Stimulated activated CD8-positive, alpha-beta memory T cell treated with anti-CD3 and anti-CD28 coated beads, Interleukin-7, amount 100 ng/mL, for 1 hour (primary cell): Measurements from ENCODE around the gene BRD3OS.

Source experiments
- DNase-seq, 2 donors: peaks; one replicate each; pipeline ENCODE4 v3.0.0-alpha.2; 2020; ENCODE audit warnings: low read depth in 2 of 2

BRD3OS gene

GRCh38 chr9:134034215-134035040 lies 9.1 kb downstream of the BRD3OS start:
- no peak for DNase-seq

DNA sequence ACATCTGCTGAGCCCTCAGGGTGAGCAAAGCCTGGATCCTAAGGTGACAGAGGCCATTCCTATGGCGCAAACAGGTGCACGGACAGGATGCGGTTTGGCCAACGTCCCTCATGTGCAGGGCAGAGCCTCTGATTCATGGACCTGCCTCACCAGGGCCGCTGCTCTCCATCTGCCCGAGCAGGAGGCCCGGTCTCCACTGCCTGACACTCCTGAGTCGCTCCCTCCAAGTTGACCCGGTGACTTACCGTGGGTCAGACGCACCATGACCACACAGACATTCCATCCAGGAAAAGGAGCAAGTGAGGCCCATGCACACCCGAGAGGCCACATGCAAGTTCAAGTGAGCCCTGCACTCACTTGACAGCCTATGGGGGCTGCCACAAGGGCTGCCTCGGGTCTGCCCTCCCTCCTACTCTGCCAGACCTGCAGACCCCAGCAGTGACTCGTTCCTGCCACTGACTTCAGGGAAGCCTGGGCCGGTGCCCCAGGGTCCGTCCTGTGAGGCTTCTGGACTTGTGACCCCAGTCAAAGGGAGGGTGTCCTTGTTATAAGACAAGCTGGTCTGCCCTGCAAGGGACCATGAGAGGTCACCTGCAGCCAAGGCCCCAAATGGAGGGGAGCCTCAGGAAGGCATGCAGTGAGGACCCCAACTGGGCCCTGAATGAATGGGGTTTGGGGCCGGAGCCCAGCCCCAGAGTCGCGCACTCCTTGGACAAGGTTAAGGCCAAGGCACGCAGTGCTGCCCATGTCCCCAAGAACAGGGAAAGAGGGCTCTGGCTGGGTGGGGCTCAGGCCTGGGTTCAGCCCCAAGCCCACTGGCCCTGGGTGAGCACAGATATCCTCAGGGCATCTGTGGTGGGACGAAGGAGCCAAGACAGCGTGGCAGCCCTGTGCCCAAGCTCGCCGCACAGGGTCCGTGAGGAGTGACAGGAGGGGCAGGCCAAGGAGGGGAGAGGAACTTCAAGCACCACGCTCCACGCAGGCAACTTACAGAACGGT lies 10.1 kb downstream of the BRD3OS start:
- DNase-seq, result no peak

GRCh38 chr9:134036130-134036529 lies 10.8 kb downstream of the BRD3OS start:
- DNase-seq, result no peak

- DNase-seq, result no peak
These were observed 12.4 kb downstream of the BRD3OS start for GRCh38 chr9:134037641-134038040.

GRCh38 chr9:134039386-134040175 lies 14.3 kb downstream of the BRD3OS start:
- no peak for DNase-seq

DNA sequence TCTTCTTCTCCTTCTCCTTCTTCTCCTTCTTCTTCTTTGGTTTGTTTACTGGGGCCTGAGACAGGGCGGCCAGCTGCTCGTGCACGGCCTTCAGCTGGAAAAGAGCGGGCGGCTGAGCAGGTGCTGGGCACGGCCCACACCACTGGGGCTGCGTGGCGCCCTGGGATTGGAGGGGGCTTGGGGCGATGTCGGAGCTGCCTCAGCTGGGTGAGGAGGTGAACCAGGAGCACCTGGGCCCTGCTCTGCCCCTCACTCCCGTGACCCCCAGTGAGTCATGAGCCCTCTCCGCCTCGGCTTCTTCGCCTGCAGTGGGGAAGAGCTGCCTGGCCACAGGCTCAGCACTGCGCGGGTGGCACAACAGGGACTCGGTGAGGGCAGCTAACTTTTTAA lies 14.9 kb downstream of the BRD3OS start:
- DNase-seq, result no peak

DNA sequence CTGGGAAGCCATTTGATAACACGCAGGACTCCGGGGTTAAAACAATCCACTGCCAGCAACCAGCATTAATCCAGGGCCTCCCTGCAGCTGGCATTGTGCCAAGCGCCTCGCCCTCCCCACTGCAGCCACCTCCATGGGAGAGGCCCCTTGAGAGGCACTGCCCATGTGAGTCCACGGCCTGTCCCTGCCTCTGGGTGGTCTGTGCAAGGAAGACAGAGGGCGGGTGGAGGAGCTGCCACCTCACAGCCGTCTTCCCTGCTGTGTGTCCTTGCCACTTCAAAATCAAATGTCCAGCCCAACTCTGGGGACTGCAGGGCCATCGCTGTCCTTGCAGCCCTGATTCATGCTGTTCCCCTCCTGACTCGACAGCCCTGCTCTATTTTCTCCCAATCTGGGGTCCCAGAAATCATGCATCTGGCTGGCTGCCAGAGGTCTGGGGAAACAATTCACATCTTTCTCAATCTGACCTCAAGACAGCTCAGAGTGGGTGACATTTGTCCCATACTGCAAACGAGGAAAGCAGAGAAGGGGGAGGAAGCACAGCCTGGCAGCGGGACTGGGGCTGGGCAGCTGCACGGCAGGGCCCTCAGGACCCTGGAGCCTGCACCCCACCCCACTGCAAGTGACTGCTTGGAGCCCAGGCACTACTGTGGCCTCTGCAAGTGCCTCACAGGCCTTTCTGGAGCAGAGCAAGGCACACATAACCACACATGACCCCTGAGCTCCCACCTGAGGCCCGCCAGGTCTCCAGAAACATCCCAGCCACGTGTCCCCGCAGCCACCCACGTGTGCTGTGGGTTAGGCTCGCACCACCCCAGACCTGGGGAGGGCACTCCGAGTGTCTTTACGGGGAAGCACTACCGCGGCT lies 15.7 kb downstream of the BRD3OS start:
- DNase-seq, result no peak

- DNase-seq, result no peak
These were observed 16.3 kb downstream of the BRD3OS start for GRCh38 chr9:134041649-134041962.

- DNase-seq, result no peak
These were observed 18.3 kb downstream of the BRD3OS start for GRCh38 chr9:134043531-134043988.

DNA sequence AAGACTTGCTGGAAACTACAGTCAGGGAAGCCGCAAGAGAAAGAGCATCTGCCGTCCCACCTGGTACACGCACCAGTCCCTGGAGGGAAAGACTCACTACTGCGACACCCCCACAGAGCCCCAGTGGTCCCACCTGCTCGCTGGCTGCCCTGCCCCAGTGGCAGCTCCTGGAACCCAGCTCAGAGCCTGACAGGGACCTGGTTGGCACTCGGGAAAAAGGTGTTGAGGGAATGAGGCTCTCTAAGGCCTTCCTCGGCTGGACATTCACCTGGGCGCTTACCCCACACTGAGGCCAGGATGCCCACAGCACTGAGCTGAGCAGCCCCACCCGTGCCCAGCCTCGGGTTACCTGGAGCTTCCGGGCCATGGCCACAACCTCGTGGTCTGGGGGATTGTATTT lies 19.7 kb downstream of the BRD3OS start:
- no peak for DNase-seq

- no peak for DNase-seq
These were observed 20.7 kb downstream of the BRD3OS start for GRCh38 chr9:134045841-134046544.

DNA sequence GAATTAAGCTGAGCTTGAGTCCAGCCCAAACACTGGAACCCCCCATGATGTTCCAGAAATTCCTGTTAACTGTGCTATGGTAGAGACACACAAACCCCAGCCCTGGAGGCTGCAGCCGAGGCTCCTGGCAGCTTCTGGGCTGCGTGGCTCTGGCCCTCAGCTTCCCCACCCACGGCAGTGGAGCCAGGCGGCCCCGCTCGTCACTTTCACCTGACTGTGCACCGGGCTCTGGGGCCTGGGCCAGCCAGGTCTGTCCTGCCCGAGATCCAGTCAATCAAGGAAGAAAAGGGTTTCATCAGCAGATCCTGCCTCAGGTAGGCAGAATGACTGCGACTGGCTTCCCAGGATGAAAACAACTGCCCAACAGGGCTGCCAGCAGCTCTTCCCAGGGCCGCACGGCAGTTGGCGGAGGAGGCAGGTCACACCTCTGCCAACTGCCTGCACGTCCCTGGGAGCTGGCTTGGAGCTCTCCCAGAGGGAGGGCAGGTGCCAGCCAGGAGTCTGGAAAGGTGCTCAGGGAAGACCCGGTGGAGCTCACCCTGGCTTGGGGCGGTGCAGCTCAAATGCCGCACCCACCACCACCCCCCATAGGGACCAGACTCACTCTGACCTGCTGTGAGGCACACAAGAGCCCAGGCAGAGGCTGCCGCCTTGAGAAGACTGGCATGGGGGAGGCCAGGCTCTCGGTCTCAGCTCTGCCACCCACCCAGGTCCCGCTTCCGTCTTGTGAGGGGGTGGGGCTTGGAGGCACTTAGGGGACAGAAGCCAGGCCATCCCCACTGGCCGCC lies 21.8 kb downstream of the BRD3OS start:
- DNase-seq, result no peak

DNA sequence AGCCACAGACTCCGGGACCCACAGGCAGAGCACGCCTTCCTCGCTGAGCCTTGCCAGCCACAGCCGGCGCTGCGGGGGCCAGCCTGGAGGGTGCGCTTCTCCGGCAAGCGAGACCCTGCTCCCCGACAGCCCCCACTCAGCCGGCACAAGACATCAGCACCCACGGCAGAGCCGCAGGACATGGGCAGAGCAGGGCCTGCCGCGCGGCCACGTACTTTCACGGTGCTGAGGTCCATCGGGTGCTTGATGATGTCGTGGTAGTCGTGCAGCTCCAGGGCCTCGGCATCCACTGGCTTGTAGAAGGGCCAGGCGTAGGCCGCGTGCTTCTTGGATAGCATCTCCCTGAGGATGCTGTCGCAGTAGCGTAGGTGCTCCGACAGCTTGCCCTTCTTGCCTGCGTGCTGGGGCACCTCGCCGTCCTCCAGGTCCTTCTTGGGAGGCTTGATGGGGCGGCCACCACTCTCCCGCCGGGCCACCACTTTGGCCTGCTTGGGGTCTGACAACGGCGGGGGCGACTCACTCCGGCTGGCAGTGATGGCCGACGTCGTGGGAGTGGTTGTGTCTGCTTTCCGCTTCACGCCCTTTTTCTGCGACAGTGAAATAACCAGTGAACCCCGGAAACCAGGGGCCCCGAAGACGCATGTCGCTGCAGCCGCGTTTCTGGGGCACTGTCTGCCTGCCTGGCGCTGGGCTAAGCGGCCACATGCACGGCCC lies 22.7 kb downstream of the BRD3OS start:
- no peak for DNase-seq

- no peak for DNase-seq
These were observed 23.3 kb downstream of the BRD3OS start for GRCh38 chr9:134048582-134048968.

DNA sequence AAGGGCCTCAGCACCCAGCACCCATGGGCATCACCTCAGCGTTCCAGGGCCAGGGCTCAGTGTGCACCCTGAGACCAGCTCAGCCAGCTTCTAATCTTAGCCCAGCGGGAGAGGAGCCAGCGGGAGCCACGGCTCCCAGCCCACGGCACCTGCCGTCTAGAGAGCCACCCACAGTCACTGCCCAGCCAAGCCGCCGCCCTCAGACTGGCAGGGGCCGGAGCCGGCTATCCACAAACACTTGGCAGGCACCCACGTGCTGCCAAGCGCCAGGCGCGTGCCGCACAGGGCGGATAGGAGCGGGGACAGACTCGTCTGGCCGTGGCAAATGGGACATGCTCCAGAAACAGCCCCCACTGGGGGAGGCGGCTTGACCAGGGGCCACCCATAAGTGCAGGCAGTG lies 24.0 kb downstream of the BRD3OS start:
- DNase-seq, result no peak

GRCh38 chr9:134049772-134050588 lies 24.7 kb downstream of the BRD3OS start:
- no peak for DNase-seq

DNA sequence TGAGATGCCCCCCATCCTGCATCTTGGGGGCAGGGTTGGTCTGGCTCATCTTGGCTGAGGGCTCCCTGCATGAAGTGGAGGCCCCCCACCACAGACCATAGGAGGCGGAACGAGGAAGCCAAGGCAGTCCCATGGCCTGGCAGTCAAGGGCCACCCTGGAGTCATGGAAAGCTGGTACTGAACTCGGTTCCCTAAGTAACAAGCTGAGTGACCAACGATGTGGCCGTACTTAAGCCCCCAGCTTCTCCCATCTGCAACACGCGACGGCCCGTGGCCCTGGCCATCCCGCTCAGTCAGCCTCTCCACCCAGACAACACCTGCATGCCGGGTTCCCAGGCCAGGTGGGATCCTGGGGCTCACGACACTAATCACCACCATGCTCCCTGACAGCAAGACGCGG lies 25.4 kb downstream of the BRD3OS start:
- DNase-seq, result no peak

GRCh38 chr9:134051319-134051718 lies 26.0 kb downstream of the BRD3OS start:
- no peak for DNase-seq
